IPS DF 6.9 (cell line): Measurements from ENCODE around the gene CEP128.

ENCODE experiments used
- DNase-seq: peaks from one replicate; pipeline ENCODE4 v3.0.0-alpha.2; 2013; ENCODE audit warnings: low read depth, low spot score
- H3K27ac ChIP-seq: one replicate; pipeline ENCODE4 v1.5.1; 2013; ENCODE audit warnings: low read length, control low read depth
- H3K27me3 ChIP-seq: 2 replicates; pipeline ENCODE4 v1.6.1; 2013; ENCODE audit warnings: mild to moderate bottlenecking, low read length; ENCODE audit not compliant: control insufficient read depth, insufficient read depth
- H3K36me3 ChIP-seq: 2 replicates; pipeline ENCODE4 v1.6.1; 2013; ENCODE audit warnings: low read length; ENCODE audit not compliant: control insufficient read depth, insufficient read depth
- H3K4me1 ChIP-seq: 2 replicates; pipeline ENCODE4 v1.6.1; 2013; ENCODE audit warnings: low read length; ENCODE audit not compliant: control insufficient read depth, insufficient read depth
- H3K4me3 ChIP-seq: 2 replicates; pipeline ENCODE4 v1.5.1; 2013; ENCODE audit warnings: mild to moderate bottlenecking, low read length
- H3K9me3 ChIP-seq: 2 replicates; pipeline ENCODE4 v1.6.1; 2013; ENCODE audit warnings: low read length, inconsistent platforms; ENCODE audit not compliant: control insufficient read depth, insufficient read depth
- WGBS: extraction: QIAGEN DNeasy Blood & Tissue Kit; methylation state at CpG from one replicate; pipeline ENCODE4 v1.1.7; 2013; ENCODE audit warnings: mixed read lengths, missing lambda C conversion rate; ENCODE audit not compliant: insufficient read length, insufficient coverage; 5-methylcytosine and 5-hydroxymethylcytosine counted together

CEP128 gene

GRCh38 chr14:80754696-80755095, 186.8 kb downstream of the CEP128 start:
- Histone ChIP-seq H3K36me3 (no peaks in the 10 kb centered on the region), H3K4me1 (no peaks in the 10 kb centered on the region), H3K27me3 (no peaks in the 10 kb centered on the region), H3K4me3 (no peak overlapping the region), H3K27ac (no peak overlapping the region), H3K9me3 (no peaks in the 10 kb centered on the region)
- DNase-seq, result no peak
- no CpG with 5 or more reads among the region's 7 CpGs for WGBS

DNA sequence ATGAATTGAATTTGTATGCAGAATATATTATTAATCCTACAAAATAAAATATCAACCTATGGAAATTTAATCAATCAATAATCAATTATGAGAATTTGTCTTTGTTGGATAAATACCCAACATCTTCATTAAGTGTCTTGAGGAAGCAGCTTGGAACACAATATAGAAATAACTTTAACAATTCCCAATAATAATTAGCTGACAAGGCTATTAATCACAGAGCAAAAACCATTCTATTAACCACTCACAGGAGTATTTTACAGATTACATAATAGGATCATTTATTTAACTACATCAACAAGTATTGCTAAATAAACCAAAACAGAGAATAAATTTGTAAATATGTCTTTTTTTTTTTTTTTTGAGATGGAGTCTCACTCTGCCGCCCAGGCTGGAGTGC, 190.3 kb downstream of the CEP128 start:
- Histone ChIP-seq H3K27ac (no peak overlapping the region), H3K4me1 (no peaks in the 10 kb centered on the region), H3K4me3 (no peak overlapping the region), H3K36me3 (no peaks in the 10 kb centered on the region), H3K9me3 (no peaks in the 10 kb centered on the region), H3K27me3 (no peaks in the 10 kb centered on the region)
- DNase-seq, result no peak
- no CpG with 5 or more reads among the region's 1 CpG for WGBS

- no peak for DNase-seq
- Histone ChIP-seq H3K27ac (no peak overlapping the region), H3K27me3 (no peaks in the 10 kb centered on the region), H3K4me1 (no peaks in the 10 kb centered on the region; the same call in 1 of the 2 replicates), H3K36me3 (no peaks in the 10 kb centered on the region), H3K9me3 (no peaks in the 10 kb centered on the region), H3K4me3 (no peak overlapping the region)
- no CpG with 5 or more reads among the region's 1 CpG for WGBS
Measured at GRCh38 chr14:80726211-80726610, 215.3 kb downstream of the CEP128 start.

DNA sequence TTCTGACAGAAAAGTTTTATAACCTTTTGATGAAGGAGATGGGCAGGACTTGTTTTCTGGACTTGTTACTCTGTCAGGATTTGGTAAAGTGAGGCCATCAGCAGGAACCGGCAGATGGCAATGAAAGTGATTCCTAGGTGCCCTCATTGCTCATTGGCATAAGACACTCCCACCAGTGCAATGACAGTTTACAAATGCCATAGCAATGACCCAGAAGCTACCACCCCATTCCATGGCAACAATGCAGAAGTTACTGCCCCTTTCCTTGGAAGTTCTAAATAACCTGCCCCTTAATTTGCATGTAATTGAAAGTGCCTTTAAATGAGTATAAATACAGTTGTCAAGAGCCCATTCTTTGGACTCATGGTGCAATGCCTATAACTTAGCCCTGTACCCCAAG, 222.6 kb downstream of the CEP128 start:
- no peak for DNase-seq
- H3K27me3 ChIP-seq, result no peaks in the 10 kb centered on the region
- WGBS, result no CpG with 5 or more reads among the region's 1 CpG
- no peak overlapping the region for H3K27ac ChIP-seq
- no peaks in the 10 kb centered on the region for H3K36me3 ChIP-seq
- no peaks in the 10 kb centered on the region for H3K9me3 ChIP-seq
- H3K4me1 ChIP-seq, result no peaks in the 10 kb centered on the region
- H3K4me3 ChIP-seq, result no peak overlapping the region

GRCh38 chr14:80714474-80714873, 227.1 kb downstream of the CEP128 start:
- no peaks in the 10 kb centered on the region for H3K9me3 ChIP-seq
- no peak for DNase-seq
- no peak overlapping the region for H3K27ac ChIP-seq
- no peak overlapping the region for H3K4me3 ChIP-seq
- 100% methylated on average over 1 of the region's 4 CpGs for WGBS
- no peaks in the 10 kb centered on the region for H3K4me1 ChIP-seq
- H3K27me3 ChIP-seq, result no peaks in the 10 kb centered on the region
- no peaks in the 10 kb centered on the region for H3K36me3 ChIP-seq

- H3K27ac ChIP-seq, result no peak overlapping the region
- no peak overlapping the region for H3K4me3 ChIP-seq
- WGBS, result no CpG with 5 or more reads among the region's 5 CpGs
- no peaks in the 10 kb centered on the region for H3K4me1 ChIP-seq
- DNase-seq, result no peak
- H3K9me3 ChIP-seq, result no peaks in the 10 kb centered on the region
- no peaks in the 10 kb centered on the region for H3K27me3 ChIP-seq
- no peaks in the 10 kb centered on the region for H3K36me3 ChIP-seq
Measured at GRCh38 chr14:80713076-80713850, 228.3 kb downstream of the CEP128 start.

GRCh38 chr14:80705241-80705980, 236.1 kb downstream of the CEP128 start:
- WGBS, result no CpG with 5 or more reads among the region's 1 CpG
- Histone ChIP-seq H3K36me3 (no peaks in the 10 kb centered on the region), H3K4me1 (no peaks in the 10 kb centered on the region), H3K4me3 (no peak overlapping the region), H3K27ac (no peak overlapping the region), H3K27me3 (no peaks in the 10 kb centered on the region), H3K9me3 (no peaks in the 10 kb centered on the region)
- DNase-seq, result no peak

DNA sequence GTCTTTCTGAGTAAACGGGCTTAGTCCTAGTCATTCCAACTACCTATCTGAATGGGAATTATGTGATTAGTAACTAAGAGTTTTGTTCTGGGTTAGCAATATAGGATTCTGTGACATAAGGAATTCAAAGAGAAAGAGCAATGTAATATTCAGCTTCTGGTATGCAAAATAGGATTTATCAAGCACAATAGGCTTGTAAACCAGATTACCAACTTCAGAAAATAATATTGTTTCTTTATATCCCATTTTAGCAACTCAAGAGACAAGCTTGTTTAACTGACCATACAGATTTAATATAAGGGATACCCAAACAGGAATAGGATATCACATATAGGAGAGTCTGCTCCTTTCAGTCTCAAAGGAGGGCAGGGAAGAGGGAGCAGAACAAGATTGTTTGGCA, 240.9 kb downstream of the CEP128 start:
- H3K27me3 ChIP-seq, result no peaks in the 10 kb centered on the region
- WGBS, result no CpG with 5 or more reads among the region's 1 CpG
- H3K36me3 ChIP-seq, result no peaks in the 10 kb centered on the region
- H3K9me3 ChIP-seq, result no peaks in the 10 kb centered on the region
- H3K4me1 ChIP-seq, result no peaks in the 10 kb centered on the region
- no peak for DNase-seq
- H3K4me3 ChIP-seq, result no peak overlapping the region
- H3K27ac ChIP-seq, result no peak overlapping the region

DNA sequence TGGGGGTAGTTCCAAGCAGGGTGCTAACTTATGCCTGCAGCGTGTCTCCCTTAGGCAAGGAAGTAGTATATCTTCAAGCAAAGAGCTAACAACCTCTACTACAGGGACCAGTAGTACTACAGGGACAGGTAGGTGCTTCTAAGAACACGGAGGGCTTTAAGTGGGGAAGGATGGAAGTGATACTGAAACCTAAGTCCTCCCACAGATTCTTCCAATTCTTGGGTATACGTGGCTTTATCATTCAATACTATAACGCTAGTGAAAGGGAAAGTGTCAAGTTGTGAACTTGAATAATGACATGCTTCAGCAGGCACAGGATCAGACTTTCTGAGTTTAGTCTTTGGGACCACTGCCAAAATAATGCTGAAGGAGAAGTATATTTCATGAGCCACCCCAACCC, 241.7 kb downstream of the CEP128 start:
- WGBS, result no CpG with 5 or more reads among the region's 4 CpGs
- H3K27ac ChIP-seq, result no peak overlapping the region
- H3K4me3 ChIP-seq, result no peak overlapping the region
- no peaks in the 10 kb centered on the region for H3K4me1 ChIP-seq
- no peaks in the 10 kb centered on the region for H3K27me3 ChIP-seq
- H3K36me3 ChIP-seq, result no peaks in the 10 kb centered on the region
- no peaks in the 10 kb centered on the region for H3K9me3 ChIP-seq
- no peak for DNase-seq

GRCh38 chr14:80698974-80699373, 242.6 kb downstream of the CEP128 start:
- H3K4me1 ChIP-seq, result no peaks in the 10 kb centered on the region
- WGBS, result no CpG with 5 or more reads among the region's 6 CpGs
- no peak overlapping the region for H3K27ac ChIP-seq
- no peaks in the 10 kb centered on the region for H3K27me3 ChIP-seq
- H3K36me3 ChIP-seq, result no peaks in the 10 kb centered on the region
- no peak overlapping the region for H3K4me3 ChIP-seq
- no peak for DNase-seq
- no peaks in the 10 kb centered on the region for H3K9me3 ChIP-seq
